Measurements from ENCODE around the gene GCN1.

DNA sequence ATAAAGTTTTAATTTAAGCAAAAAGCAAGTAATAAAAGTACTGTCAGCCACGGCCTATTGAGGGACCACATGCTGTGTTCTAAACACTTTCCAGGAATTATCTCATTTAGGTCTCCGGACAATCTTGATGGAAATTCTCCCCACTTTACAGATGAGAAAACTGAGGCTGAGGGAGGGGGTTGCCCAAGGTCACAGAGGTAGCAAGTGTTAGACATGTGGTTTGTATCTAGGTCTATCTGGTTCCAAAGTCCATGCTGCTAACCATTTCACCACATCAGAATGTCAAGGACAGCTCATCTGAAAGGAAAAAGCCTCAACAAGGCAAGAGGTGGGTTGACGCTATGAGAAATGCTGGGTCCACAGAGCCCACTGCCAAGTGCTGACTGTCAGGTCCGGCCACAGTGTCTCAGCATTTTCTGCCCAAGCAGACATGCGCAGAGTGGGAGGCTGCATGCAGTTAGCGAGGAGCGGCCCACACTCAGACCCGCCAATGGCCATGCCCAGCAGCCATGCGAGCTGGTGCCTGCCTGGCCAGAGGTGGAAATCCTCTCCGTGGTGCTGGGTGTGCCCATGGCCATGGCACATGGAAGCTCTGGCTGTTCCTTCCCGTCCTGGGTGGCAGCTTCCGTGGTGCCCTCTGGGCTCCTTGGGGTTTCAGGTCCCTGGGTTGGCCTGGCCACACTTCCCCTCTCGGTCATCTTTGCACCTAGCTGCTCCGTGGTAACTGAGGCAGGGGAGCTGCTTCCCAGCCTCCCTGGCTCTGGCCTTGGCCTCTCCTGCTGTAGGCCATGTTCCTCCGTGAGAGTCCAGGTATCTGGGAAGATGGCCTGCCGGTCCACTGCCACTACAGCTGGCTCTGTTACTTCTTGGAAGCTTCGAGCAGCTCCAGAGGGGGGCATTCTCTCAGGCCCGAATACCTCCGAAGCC is 24.4 kb upstream of the GCN1 start:
- TF ChIP-seq, protein P1, sequence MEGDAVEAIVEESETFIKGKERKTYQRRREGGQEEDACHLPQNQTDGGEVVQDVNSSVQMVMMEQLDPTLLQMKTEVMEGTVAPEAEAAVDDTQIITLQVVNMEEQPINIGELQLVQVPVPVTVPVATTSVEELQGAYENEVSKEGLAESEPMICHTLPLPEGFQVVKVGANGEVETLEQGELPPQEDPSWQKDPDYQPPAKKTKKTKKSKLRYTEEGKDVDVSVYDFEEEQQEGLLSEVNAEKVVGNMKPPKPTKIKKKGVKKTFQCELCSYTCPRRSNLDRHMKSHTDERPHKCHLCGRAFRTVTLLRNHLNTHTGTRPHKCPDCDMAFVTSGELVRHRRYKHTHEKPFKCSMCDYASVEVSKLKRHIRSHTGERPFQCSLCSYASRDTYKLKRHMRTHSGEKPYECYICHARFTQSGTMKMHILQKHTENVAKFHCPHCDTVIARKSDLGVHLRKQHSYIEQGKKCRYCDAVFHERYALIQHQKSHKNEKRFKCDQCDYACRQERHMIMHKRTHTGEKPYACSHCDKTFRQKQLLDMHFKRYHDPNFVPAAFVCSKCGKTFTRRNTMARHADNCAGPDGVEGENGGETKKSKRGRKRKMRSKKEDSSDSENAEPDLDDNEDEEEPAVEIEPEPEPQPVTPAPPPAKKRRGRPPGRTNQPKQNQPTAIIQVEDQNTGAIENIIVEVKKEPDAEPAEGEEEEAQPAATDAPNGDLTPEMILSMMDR (IDR thresholded peaks at IDR 0.05) = no peak
- TF ChIP-seq USF2 (CRISPR knock-in tag; IDR thresholded peaks at IDR 0.05) (no peak), ZBTB21 (CRISPR knock-in tag; IDR thresholded peaks at IDR 0.05; ENCODE audit: borderline replicate concordance) (no peak), RELA (CRISPR knock-in tag; IDR thresholded peaks at IDR 0.05; ENCODE audit: borderline replicate concordance) (no peak), CREB1 (CRISPR knock-in tag; IDR thresholded peaks at IDR 0.05) (no peak), ETV6 (CRISPR knock-in tag; IDR thresholded peaks at IDR 0.05) (no peak), ELF4 (CRISPR knock-in tag; IDR thresholded peaks at IDR 0.05; ENCODE audit: low read depth) (no peak), ZNF423 (CRISPR knock-in tag; IDR thresholded peaks at IDR 0.05) (no peak), MXD4 (CRISPR knock-in tag; IDR thresholded peaks at IDR 0.05; ENCODE audit: borderline replicate concordance) (no peak), SP1 (CRISPR knock-in tag; conservative IDR thresholded peaks at IDR 0.05) (no peak), MAX (CRISPR knock-in tag; IDR thresholded peaks at IDR 0.05) (no peak)
- TF ChIP-seq, protein P2, sequence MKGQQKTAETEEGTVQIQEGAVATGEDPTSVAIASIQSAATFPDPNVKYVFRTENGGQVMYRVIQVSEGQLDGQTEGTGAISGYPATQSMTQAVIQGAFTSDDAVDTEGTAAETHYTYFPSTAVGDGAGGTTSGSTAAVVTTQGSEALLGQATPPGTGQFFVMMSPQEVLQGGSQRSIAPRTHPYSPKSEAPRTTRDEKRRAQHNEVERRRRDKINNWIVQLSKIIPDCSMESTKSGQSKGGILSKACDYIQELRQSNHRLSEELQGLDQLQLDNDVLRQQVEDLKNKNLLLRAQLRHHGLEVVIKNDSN (CRISPR knock-in tag; IDR thresholded peaks at IDR 0.05) = no peak
- TF ChIP-seq, protein P3, sequence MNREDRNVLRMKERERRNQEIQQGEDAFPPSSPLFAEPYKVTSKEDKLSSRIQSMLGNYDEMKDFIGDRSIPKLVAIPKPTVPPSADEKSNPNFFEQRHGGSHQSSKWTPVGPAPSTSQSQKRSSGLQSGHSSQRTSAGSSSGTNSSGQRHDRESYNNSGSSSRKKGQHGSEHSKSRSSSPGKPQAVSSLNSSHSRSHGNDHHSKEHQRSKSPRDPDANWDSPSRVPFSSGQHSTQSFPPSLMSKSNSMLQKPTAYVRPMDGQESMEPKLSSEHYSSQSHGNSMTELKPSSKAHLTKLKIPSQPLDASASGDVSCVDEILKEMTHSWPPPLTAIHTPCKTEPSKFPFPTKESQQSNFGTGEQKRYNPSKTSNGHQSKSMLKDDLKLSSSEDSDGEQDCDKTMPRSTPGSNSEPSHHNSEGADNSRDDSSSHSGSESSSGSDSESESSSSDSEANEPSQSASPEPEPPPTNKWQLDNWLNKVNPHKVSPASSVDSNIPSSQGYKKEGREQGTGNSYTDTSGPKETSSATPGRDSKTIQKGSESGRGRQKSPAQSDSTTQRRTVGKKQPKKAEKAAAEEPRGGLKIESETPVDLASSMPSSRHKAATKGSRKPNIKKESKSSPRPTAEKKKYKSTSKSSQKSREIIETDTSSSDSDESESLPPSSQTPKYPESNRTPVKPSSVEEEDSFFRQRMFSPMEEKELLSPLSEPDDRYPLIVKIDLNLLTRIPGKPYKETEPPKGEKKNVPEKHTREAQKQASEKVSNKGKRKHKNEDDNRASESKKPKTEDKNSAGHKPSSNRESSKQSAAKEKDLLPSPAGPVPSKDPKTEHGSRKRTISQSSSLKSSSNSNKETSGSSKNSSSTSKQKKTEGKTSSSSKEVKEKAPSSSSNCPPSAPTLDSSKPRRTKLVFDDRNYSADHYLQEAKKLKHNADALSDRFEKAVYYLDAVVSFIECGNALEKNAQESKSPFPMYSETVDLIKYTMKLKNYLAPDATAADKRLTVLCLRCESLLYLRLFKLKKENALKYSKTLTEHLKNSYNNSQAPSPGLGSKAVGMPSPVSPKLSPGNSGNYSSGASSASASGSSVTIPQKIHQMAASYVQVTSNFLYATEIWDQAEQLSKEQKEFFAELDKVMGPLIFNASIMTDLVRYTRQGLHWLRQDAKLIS (CRISPR knock-in tag; IDR thresholded peaks at IDR 0.05; ENCODE audit: borderline replicate concordance) = no peak
- TF ChIP-seq, protein P4, sequence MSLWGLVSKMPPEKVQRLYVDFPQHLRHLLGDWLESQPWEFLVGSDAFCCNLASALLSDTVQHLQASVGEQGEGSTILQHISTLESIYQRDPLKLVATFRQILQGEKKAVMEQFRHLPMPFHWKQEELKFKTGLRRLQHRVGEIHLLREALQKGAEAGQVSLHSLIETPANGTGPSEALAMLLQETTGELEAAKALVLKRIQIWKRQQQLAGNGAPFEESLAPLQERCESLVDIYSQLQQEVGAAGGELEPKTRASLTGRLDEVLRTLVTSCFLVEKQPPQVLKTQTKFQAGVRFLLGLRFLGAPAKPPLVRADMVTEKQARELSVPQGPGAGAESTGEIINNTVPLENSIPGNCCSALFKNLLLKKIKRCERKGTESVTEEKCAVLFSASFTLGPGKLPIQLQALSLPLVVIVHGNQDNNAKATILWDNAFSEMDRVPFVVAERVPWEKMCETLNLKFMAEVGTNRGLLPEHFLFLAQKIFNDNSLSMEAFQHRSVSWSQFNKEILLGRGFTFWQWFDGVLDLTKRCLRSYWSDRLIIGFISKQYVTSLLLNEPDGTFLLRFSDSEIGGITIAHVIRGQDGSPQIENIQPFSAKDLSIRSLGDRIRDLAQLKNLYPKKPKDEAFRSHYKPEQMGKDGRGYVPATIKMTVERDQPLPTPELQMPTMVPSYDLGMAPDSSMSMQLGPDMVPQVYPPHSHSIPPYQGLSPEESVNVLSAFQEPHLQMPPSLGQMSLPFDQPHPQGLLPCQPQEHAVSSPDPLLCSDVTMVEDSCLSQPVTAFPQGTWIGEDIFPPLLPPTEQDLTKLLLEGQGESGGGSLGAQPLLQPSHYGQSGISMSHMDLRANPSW (CRISPR knock-in tag; conservative IDR thresholded peaks at IDR 0.05; ENCODE audit: low read depth) = no peak
